GM19240 (cell line): ENCODE data around the gene LAMB4.

Experiments used
- DNase-seq: peaks from one replicate; pipeline ENCODE4 v3.0.0; 2011; ENCODE audit warnings: low spot score; ENCODE audit not compliant: insufficient read length

The LAMB4 gene

DNA sequence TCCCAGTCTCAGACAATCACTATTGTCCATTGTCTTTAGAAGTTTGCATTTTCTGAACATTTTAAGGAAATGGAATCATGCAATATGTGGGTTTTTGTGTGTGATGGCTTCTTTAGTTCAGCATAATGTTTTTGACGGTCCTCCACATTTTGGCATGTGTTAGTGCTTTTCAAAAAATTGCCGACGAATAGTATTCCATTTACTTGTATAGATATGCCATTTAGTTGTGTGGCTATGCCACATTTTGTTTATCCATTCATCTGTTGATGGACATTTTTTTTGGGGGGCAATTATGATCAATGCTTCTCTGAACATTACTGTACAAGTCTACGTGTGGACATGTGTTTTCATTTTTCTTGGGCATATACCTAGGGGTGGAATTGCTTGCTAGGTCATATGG lies 12.0 kb upstream of the LAMB4 start:
- no peak for DNase-seq

DNA sequence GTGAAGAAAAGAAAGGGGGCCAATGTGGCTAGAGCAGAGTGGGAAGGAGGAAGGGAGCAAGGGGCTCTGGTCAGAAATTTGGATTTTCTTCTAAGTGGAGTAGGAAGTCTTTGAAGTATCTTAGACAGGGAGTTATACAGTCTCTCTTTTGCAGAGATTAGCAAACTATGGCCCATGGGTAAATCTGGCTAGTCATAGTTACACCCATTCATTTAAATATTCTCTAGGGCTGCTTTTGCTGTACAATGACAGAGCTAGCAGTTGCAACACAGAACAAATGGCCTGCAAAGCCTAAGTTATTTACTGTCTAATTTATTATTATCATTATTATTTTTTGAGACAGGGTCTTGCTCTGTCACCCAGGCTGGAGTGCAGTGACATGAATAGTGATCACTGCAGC lies 10.5 kb upstream of the LAMB4 start:
- no peak for DNase-seq

DNA sequence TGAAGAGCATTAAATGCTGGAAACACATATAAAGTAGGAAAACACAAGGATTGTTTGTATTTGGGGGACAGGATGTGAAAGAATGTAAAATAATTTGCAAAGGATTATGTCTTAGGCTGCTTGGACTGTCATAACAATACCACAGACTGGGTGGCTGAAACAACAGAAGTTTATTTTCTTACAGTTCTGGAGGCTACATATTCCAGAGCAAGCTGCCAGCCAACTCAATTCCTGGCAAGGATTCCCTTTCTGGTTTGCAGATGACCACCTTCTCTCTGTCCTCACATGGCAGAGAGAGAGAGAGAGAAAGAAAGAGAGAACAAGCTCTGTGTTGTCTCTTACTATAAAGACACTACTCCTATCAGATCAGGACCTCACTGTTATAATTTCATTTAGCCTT lies 8.8 kb upstream of the LAMB4 start:
- DNase-seq = no peak

DNA sequence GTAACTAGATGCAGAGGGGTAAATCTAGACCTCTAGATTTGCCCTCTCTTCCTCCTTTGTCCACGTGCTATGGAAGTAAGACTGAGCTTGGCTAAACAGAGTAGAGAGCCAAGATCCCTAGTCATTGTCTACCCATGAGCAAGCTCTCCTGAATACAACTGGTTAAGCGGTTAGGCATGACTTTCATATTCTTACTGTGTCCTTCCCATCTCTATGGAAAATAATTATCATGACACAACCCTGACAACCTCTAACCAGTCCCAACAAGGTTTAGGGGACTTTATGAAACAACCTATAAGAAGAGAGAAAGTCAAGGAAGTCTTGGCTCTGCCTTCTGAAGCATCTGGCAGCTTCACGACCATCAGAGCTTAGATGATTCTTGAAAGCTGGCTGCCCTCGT lies 7.8 kb upstream of the LAMB4 start:
- DNase-seq = no peak

DNA sequence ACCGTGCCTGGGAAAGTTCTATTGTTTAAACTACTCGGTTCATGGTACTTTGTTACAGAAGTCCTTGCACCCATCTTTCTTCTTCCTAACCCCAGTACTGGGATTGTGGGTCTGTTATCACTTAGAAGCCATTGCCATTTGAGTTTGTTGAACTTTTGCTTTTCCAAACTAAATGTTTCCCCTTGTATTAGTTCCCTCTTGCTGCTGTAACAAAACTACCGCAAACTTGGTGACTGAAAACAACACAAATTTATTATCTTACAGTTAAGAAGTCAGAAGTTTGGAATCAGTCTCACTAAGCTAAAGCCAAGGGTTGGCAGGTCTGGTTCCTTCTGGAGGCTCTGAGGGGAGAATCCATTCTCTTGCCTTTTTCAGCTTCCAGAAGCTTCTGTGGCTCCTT lies 6.9 kb upstream of the LAMB4 start:
- DNase-seq = no peak

DNA sequence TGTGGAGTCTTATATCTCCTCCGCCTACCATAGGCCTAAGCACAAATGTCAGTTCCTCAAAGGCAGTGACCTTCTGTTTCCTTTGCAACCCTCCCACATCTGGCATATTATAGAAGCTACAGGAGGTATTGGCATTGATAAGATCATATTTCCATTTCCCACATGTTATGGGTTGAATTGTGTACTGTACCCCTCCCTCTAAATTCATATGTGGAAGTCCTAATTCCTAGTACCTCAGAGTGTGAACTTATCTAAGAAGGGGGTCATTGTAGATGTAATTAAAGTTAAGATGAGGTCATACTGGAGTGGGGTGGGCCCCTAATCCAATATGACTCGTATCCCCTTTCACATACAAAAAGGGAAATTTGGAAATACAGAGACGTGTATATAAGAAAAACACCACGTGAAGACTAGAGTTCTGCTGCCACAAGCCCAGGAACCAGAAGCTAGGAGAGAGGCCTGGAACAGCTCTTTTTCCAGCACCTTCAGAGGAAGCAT lies 6.1 kb upstream of the LAMB4 start:
- no peak for DNase-seq

DNA sequence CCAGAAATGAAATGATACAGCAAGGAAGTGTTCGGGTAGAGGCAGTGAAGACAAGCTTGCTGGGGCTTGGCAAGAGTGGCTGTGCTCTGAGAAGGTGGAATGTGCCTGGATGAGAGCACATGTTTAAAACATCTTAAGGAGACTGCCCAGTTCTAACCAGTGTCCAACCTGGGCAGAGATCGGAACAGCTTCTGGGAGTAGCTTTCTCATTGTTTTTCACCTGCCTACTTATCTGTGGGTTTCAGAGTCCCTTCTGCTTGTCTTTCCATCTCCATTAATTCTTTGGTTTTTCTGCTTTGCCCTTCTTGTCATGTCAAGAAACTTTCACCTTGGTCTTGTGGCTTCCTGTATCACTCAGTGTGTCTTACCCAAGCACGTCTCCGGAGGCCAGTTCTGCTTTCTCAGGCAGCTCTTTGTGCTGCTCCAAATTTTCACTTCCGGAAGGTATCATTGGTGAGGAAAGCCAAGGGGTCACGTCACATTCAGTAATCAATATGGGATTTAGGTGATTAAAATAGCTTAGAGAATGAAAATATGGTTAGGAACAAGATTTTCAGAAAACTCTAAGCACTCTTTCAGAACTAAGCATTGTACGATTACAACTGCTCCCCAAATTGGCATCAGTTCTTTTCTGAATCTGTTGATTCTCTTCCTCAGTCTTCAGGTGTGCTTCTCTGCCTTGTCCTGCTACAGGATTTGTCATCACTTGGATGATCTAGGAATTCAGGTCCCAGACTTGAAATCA lies 5.5 kb upstream of the LAMB4 start:
- peak; percentile 8 for DNase-seq

DNA sequence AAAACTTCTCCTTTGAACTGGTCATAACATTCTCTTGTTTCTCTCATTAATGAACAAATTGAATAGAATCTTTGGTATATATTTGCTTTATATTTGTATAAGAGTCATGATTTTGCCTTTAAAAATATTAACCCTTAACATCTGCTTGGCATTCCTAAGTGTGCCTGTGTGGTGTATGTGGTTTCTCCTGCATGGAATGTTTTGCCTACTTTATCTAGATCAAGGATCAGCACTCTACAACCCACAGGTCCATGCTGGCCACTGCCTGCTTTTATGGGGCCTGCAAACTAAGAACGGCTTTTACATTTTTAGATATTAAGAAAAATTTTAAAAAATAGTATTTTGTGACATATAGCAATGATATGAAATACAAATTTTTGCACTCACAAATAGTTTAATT lies 4.3 kb upstream of the LAMB4 start:
- no peak for DNase-seq

DNA sequence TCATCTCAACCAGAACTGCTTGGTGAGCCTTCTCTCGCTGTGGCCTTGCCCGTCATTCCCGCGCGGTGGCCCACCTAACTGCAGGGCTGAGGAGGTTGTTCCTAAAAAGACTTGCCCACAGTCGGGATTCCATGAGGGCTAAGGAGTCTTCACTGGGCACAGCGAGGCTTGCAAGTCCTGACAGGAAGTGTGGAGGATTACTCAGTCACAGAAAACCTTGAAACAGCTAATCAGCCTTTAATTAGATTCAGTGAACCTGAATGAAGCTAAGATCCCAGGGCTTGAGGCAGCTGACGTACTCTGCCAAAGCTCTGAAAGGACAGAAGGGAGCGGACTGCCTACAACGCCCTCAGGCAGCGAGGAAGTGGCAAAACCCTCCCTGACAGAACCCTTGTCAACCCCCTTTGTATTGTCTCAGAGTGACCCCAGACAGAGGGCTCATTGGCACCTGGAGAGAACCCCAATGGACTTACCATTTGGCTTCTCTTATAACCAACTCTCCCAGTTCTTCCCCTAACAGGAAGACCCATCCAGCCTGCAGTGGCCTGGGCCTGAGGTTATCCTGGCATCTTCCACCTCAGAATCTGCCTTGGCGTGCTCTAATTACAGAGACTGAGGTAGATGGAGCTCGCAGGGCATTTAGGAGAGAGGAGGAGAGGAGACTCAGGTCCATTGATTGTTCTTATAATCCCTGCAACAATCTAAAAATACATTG lies 2.5 kb upstream of the LAMB4 start:
- no peak for DNase-seq

DNA sequence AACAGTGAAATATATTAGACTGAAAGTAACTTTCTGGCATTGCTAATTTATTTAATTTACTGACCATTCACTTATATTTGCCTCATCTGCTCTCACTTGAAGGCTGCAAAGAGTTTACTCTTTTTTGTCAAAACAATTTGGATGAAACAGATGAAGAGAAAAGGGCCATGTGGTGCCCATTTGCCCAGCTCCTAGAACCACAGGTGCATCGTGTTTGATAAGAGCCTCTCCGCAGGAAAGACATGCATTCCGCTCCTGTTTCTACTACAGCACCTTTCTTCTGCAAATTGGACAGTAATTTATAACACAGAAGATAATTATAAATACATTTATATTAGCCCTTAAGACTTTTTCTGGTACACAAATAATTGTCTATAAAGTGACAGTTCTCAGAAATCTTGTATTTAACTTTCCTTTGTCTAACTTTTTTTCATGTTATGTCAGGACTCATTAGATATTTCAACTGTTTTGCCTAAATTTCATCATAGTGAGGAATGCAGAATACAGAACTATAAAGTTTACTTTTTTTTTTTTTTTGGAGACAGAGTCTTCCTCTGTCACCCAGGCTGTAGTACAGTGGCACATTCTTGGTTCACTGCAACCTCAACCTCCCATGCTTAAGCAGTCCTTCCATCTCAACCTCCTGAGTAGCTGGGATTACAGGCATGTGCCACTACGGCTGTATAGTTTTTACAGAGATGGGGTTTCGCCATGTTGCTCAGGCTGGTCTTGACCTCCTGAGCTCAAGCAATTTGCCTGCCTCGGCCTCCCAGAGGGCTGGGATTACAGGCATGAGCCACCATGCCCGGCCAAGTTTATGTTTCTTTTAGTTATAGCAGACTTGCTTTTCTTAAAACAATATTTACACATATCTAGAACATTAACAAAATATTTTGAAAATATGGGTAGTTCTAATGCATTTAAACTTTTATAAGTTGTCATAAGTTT lies 869 bp downstream of the LAMB4 start:
- no peak for DNase-seq

DNA sequence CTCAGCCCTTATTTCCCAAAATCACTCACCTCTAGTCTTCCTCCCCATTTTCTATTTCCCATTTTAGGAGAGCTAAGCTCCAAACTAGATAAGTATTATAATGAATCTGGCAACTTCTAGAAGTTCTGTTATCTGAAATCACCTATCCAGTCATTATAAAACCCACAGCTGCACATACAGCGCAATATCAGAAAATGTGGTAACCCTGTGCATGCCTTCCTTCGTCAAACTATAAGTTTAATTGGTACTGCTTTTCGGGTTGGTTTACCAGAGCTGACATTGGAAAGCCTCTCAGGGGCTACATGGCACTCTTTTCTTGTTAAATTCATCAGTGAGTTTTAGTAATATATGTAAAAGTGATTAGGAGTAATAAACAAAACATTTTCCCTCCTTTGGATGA lies 1.6 kb downstream of the LAMB4 start:
- no peak for DNase-seq

DNA sequence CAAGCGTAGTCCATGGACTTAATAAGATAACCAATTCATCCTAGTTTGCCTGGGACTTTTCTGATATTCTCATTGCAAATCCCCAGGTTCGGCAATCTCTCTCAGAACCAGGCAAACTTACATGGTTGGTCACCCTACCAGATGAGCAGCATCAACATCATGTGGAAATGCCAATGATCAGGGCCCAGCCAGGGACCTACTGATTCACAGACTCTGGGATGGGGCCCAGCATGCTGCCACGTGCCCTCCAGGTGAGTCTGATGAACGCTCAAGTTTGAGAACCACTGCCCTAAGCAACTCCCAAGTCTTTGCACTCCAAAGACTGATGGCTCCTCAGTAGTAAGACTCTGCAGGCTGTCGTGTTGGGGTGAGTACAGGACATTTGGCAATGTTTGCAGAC lies 2.7 kb downstream of the LAMB4 start:
- no peak for DNase-seq

DNA sequence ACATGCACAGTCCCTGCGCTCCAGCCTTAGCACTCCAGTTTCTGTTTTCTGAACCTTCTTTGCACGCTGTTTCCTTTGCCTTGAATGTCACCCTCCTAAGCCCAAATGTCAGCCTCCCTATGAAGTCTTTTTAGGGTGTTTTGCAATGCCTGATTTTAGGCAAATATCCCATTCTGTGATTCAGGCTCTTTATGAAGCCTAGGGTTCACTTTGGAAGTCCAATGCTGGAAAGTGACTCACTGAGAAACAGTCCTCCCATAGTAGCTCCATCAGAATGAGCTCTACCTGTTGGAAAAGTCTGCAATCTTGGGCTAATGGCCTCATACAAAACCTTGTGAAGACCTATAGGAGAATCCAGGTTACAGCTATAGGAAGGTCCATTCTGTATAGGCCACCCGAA lies 5.3 kb downstream of the LAMB4 start:
- no peak for DNase-seq

DNA sequence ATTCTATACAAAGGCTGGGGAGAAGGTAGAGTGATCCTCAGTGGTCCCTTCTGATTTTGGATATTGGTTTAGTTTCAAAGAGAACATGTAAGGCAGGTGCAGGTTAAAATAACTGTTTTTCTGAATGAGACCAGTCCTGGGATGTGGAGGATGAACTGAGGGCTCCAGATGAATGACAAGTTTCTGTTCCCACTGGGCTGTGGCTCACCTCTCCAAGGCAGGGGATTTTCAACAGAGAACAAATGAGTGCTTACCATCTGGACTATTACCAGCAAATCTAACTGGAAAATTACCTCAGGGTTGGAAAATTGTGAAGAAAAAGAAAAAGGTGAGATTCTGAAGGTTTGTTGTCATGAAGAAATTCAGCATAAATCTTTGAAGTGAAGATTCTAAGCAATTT lies 8.0 kb downstream of the LAMB4 start:
- no peak for DNase-seq

DNA sequence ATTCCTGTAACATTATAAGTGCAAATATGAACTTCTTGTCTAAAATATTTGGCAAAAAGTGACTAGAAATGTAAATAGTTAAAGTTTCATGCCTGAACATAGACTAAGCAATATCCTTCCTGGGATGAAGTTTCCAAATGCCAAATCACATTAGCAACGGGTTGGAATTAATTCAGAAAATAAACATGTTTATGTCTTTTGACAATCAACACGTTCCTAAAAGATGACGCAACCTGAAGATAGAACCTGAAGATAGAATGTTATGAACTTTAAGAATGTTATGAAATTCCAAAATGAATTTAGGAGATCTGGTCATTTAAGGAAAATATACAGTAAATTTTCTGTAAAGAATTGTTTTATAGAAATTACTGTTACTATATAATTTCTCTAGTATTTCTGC lies 9.2 kb downstream of the LAMB4 start:
- DNase-seq = no peak

DNA sequence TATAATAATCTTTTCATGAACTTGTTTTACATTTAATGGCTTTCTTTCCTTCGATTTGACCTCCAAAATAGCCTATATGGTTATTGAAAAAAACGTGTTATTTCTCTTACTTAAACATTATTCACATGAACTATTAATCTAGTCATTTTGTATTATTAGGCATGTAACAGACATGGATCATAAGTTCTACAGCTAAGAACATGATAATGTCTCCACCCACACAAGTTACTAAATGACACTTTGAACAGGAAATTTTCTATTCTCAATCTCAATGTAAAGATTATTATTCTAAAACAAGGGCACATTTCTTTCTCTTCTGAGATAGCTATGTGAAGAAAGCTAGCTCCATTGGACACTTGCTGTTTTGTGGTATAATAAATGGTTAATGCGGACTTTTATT lies 10.0 kb downstream of the LAMB4 start:
- no peak for DNase-seq

DNA sequence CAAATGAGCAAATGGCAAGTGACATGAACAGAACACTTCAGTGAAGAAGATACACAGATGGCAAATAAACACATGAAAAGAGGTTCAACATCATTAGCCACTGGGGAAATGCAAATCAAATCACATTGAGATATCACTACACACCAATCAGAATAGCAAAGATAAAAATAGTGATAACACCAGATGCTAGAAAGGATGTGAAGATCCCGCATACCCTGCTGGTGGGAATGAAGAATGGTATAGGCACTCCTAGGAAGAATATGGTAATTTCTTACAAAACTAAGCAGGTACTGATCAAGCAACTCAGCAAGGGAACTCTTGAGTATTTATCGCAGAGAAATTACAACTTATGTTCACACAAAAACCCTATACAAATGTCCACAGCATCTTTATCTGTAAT lies 11.2 kb downstream of the LAMB4 start:
- no peak for DNase-seq

DNA sequence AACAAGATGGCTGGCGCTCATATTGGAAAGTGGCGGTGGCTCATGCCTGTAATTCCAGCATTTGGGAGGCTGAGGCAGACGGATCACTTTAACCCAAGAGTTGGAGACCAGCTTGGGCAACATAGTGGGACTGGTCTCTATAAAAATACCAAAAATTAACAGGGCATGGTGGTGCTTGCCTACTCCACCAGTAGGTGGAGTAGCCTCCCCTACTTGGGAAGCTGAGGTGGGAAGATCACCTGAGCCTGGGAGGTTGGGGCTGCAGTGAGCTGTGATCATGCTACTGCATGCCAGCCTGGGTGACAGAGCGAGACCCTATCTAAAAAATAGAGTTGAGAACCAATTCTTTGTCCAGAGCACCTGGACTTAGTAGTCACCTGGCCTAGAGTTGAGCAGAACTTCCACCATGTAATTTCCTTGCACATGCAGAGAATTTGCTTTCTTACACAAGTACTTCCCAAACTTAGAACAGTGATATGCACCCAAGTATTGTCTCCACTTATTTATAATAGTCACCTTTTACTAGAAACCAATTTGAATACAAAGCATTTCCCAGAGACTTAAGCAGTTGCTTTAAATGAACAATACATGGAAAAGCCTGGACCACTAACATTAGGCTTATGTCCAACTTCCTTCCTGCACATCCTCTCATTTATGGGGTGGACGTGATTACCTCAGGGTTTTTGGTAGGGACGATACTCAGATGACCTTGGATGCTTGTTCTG lies 15.9 kb downstream of the LAMB4 start:
- no peak for DNase-seq

DNA sequence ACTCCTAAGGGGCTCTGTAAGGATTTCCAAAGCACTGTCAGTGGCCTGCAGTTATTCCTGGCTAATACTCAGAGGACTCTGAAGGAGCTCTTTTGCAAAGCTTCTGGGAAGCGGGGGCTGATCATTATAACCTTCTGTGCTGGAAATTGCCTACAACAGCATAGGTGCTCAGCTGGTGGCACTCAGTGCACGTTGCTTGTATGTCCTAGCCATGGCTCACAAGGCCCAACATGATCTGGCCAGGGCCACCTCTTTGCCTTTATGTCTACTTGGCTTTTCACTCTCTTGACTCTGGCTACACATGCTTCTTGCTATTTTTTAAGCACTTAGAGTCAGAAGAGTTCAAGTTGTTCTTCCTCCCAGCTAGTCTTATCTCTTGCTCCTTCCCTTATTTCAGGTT lies 17.5 kb downstream of the LAMB4 start:
- no peak for DNase-seq

DNA sequence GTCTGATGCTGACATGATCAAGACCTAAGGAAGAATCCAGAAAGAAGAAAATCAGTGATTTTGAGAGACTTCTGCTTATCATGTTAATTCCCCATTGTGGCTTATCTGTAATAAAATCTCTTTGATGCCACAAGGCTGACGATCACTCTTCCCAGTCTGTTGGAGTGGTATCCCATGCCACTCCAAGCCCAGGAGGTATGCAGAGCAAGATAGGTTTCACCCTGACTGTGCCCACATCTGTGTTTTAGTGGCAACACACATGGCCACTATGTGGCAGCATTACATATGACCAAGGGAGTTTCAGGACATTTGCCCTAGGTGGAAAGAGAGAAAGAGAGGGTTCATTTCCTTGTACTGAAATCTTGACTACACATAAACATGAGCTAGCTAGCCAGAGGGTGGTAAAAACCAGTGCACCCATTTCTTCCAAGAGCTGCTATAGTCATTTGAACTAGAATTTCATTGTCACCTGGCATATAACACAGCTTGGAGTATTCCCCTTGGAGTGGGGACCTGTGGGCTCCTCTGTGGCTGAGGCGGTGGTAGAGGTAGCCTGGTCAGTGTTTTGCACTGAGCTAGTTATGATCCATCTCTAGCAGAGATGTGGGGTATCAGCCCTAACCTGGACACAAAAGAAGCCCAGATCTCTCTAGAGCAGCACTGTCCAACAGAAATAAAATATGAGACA lies 20.8 kb downstream of the LAMB4 start:
- no peak for DNase-seq

DNA sequence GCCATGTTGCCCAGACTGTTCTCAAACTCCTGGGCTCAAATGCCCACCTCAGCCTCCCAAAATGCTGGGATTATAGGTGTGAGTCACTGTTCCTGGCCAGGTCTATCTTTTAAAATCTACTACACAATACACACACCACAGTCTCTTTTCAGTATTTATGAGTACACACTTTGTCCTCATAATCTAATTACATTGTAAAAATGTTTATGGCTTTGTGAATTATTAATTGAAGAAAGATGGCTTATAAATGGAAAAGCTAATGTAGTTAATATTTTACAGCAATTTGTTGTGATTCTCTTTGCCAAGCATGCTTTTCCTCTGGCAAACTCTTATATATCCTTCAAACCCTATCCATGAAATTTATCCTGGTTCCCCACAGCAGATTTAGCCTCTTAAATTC lies 22.0 kb downstream of the LAMB4 start:
- DNase-seq = no peak
